ENCODE measurements around the gene AMIGO1. TPM values are rescaled to one million over a fixed set of nuclear protein-coding genes. Genes with fewer than 3 reads are reported as not detected.

The AMIGO1 gene
- total and polyA plus RNA-seq, 10 of the 15 experiments (the other 5 are each of a cell fraction or from before 2014, with no cell fraction given): 0.02 to 0.28 (median 0.08) TPM; not detected in 1

GRCh38 chr1:109534307-109534858, 24.9 kb upstream of the AMIGO1 start (continued):
- no peak for TF ChIP-seq ZBTB4 (CRISPR knock-in tag; IDR thresholded peaks at IDR 0.05)

- RAD21 ChIA-PET (ENCODE audit: unreplicated experiment): interaction anchor here (0.5 to 10.3 kb wide), 37 partner anchors 13 to 452 kb away, joined by 3 to 422 read pairs (median 4); partner anchors contain the start of genes AHCYL1, AMIGO1, ATXN7L2 and CYB561D1
- CTCF ChIA-PET: interaction anchor here (0.5 to 21.3 kb wide), 81 partner anchors 9 to 704 kb away, joined by 3 to 1280 read pairs (median 4); partner anchors contain the start of genes AHCYL1, AMIGO1, AMPD2 and ATXN7L2
- FAIRE-seq (peak; percentile 85), ATAC-seq (peak; percentile 93), DNase-seq (ENCODE audit: low read depth, low spot score) (no peak)
- no TSS peak for BruUV-seq (replicated peaks)
- no peaks in the 10 kb centered on the region for H3K36me3 ChIP-seq (ENCODE audit: control insufficient read depth in 2 of 2, insufficient read depth in 2 of 2, low read length in 1 of 2)
- SMC1A ChIA-PET (ENCODE audit: uncharacterized antibody, unreplicated experiment): interaction anchor here (0.6 to 12.8 kb wide), 36 partner anchors 9 to 452 kb away, joined by 3 to 431 read pairs (median 4); partner anchors contain the start of genes AHCYL1, AMIGO1, ATXN7L2 and CYB561D1
- peak overlapping the region; percentile 70 for H3K4me2 ChIP-seq (ENCODE audit: control insufficient read depth, insufficient read depth)
- H3K27ac ChIP-seq (ENCODE audit: control insufficient read depth, insufficient read depth): peak overlapping the region; percentile 56
- POLR2A ChIA-PET: interaction anchor here (0.7 to 4.4 kb wide), 8 partner anchors 17 to 48 kb away, joined by 3 to 26 read pairs (median 4); partner anchors contain the start of genes ATXN7L2 and CYB561D1
- H3K4me3 ChIP-seq: peak overlapping the region; percentile 41; the same call in 1 of the 2 replicates
- H3K9ac ChIP-seq (ENCODE audit: control insufficient read depth, insufficient read depth, low read length): peak overlapping the region; percentile 62
- no peaks in the 10 kb centered on the region for H3K27me3 ChIP-seq (replicated peaks in 1 of 2; ENCODE audit: control insufficient read depth in 2 of 2, insufficient read depth in 2 of 2, low read length in 1 of 2)
- H4K20me1 ChIP-seq (ENCODE audit: control insufficient read depth, insufficient read depth): no peaks in the 10 kb centered on the region
- in situ Hi-C loops (cut with MboI): loop anchor here (5.0 kb wide), 3 partner anchors 40 to 270 kb away; partner anchors contain the start of gene CYB561D1
- 16% methylated on average over 12 of the region's 12 CpGs for WGBS (ENCODE audit: insufficient coverage, insufficient replicate concordance, low lambda C conversion rate, missing lambda C conversion rate)
- no peaks in the 10 kb centered on the region for H3K9me3 ChIP-seq (replicated peaks; ENCODE audit: control insufficient read depth, insufficient read depth, low read length)
- peaks cover 14% of the 10 kb centered on the region for H3K4me1 ChIP-seq (ENCODE audit: control insufficient read depth, insufficient read depth, low read length)
- H2AFZ ChIP-seq (ENCODE audit: control insufficient read depth, low read depth, low read length): peak overlapping the region; percentile 98
- H3K79me2 ChIP-seq (ENCODE audit: control insufficient read depth, insufficient read depth, low read length): no peaks in the 10 kb centered on the region
- intact Hi-C loops (cut with micrococcal nuclease; ENCODE audit: unreplicated experiment): loop anchor here (1.0 to 5.0 kb wide), 7 partner anchors 34 to 269 kb away; partner anchors contain the start of genes CYB561D1 and PSMA5
- TF ChIP-seq IRF5 (IDR thresholded peaks at IDR 0.05; ENCODE audit: borderline replicate concordance) (no peak), IKZF1 (conservative IDR thresholded peaks at IDR 0.05) (peak; percentile 43), YY1 (IDR thresholded peaks at IDR 0.05; ENCODE audit: low read depth, low read length) (peak; percentile 70), TBL1XR1 (IDR thresholded peaks at IDR 0.05; ENCODE audit: low read depth, low read length) (no peak), ZNF592 (IDR thresholded peaks at IDR 0.05) (peak; percentile 86; the same call in 1 of the 2 replicates), RAD21 (IDR thresholded peaks at IDR 0.05; ENCODE audit: insufficient read depth, low read depth, low read length) (peak; percentile 92), SMARCA5 (IDR thresholded peaks at IDR 0.05) (peak; percentile 50)
These were observed 23.0 kb upstream of the AMIGO1 start for GRCh38 chr1:109532365-109533136.
